SK-N-SH (cell line): ENCODE results near the gene PEX7.

Experiments
- CTCF ChIP-seq: fragments of 200-600 bp; sonication (generic); IDR thresholded peaks from 2 replicates; pipeline ENCODE4 v1.6.1; 2017; ENCODE audit warnings: antibody characterized with exemption, mild to moderate bottlenecking, moderate library complexity
- ELF1 ChIP-seq: IDR thresholded peaks from 2 replicates; pipeline ENCODE4 v1.4.0; 2012
- EZH2phosphoT487 ChIP-seq: fragments of 200-600 bp; sonication (generic); IDR thresholded peaks from 2 replicates; pipeline ENCODE4 v1.6.1; 2017; ENCODE audit warnings: low read depth, mixed run types, mild to moderate bottlenecking, antibody characterized with exemption, moderate library complexity, borderline replicate concordance
- MAX ChIP-seq: IDR thresholded peaks from 2 replicates; pipeline ENCODE4 v1.4.0; 2012; ENCODE audit warnings: low read depth
- MEF2A ChIP-seq: IDR thresholded peaks from 2 replicates; pipeline ENCODE4 v1.4.0; 2012; ENCODE audit warnings: low read depth, borderline replicate concordance
- POLR2AphosphoS5 ChIP-seq: IDR thresholded peaks from 2 replicates; pipeline ENCODE4 v1.6.1; 2012; ENCODE audit warnings: low read depth, low read length
- RCOR1 ChIP-seq: fragments of 150-350 bp; IDR thresholded peaks from 2 replicates; pipeline ENCODE4 v1.6.1; 2017; ENCODE audit warnings: antibody characterized with exemption, low read length
- SMC3 ChIP-seq: IDR thresholded peaks from 2 replicates; pipeline ENCODE4 v1.6.1; 2012; ENCODE audit warnings: low read depth, low read length, improper control_type of control experiment

GRCh38 chr6:136952714-136953260, 130.4 kb downstream of the PEX7 start:
- no peak for TF ChIP-seq SMC3
- TF ChIP-seq CTCF, result no peak
- no peak for TF ChIP-seq EZH2phosphoT487
- no peak for TF ChIP-seq MAX
- no peak for TF ChIP-seq MEF2A
- TF ChIP-seq RCOR1, result no peak
- TF ChIP-seq POLR2AphosphoS5, result no peak
- no peak for TF ChIP-seq ELF1
